Endodermal cell (in vitro differentiated cells): ENCODE measurements around the gene TMEM266. TPM values are rescaled to one million over a fixed set of nuclear protein-coding genes. Genes with fewer than 3 reads are reported as not detected.

Experiments used
- DNase-seq: peaks from one replicate; pipeline ENCODE4 v3.0.0-alpha.2; 2017
- H3K27ac ChIP-seq: 2 replicates; pipeline ENCODE4 v1.5.1; 2013; ENCODE audit warnings: mild to moderate bottlenecking, low read depth, low read length, moderate library complexity
- H3K27me3 ChIP-seq: 2 replicates; pipeline ENCODE4 v1.6.1; 2013; ENCODE audit warnings: mild to moderate bottlenecking, low read length, moderate library complexity; ENCODE audit not compliant: insufficient read depth, control insufficient read depth, poor library complexity, severe bottlenecking
- H3K36me3 ChIP-seq: 2 replicates; pipeline ENCODE4 v1.7.0; 2013; ENCODE audit warnings: mild to moderate bottlenecking, low read length, moderate library complexity; ENCODE audit not compliant: control insufficient read depth, insufficient read depth
- H3K4me1 ChIP-seq: one replicate; pipeline ENCODE4 v1.7.0; 2013; ENCODE audit warnings: low read length; ENCODE audit not compliant: control insufficient read depth, insufficient read depth
- H3K4me3 ChIP-seq: 2 replicates; pipeline ENCODE4 v1.5.1; 2013; ENCODE audit warnings: mild to moderate bottlenecking, low read length, moderate library complexity
- H3K9ac ChIP-seq: 2 replicates; pipeline ENCODE4 v1.6.1; 2013; ENCODE audit warnings: mild to moderate bottlenecking, low read length, moderate library complexity; ENCODE audit not compliant: poor library complexity, severe bottlenecking; ENCODE audit errors: extremely low read depth
- H3K9me3 ChIP-seq: 2 replicates; pipeline ENCODE4 v1.6.1; 2013; ENCODE audit warnings: mild to moderate bottlenecking, low read length, moderate library complexity; ENCODE audit not compliant: control insufficient read depth
- H3K27ac Mint-ChIP-seq: 2 replicates; pipeline ENCODE4 v1.8.0; 2020; ENCODE audit warnings: mixed read lengths
- H3K27me3 Mint-ChIP-seq: 2 replicates; pipeline ENCODE4 v1.8.0; 2021; ENCODE audit warnings: mild to moderate bottlenecking, mixed read lengths; ENCODE audit not compliant: insufficient read depth
- H3K36me3 Mint-ChIP-seq: 2 replicates; pipeline ENCODE4 v1.8.0; 2020; ENCODE audit warnings: low read depth, mixed read lengths
- H3K4me1 Mint-ChIP-seq: 2 replicates; pipeline ENCODE4 v1.8.0; 2020; ENCODE audit warnings: mixed read lengths
- H3K4me3 Mint-ChIP-seq: 2 replicates; pipeline ENCODE4 v1.8.0; 2020; ENCODE audit warnings: mild to moderate bottlenecking, moderate library complexity, mixed read lengths
- H3K9me3 Mint-ChIP-seq: 2 replicates; pipeline ENCODE4 v1.8.0; 2020; ENCODE audit warnings: mild to moderate bottlenecking, mixed read lengths
- WGBS, 2 experiments: methylation state at CpG; one replicate each; pipeline versions ENCODE4 v1.1.5 to v1.1.7; 2013; ENCODE audit warnings: missing lambda C conversion rate in 2 of 2, mixed read lengths in 1 of 2; ENCODE audit not compliant: insufficient coverage in 1 of 2, insufficient read length in 1 of 2; 5-methylcytosine and 5-hydroxymethylcytosine counted together
- total RNA-seq, 2 donors: library from RNA; stranded (reverse); fragmentation: NEBNext Ultra II Directional in 1 of 2; extraction: Animal tissue kit (Norgen Biotek cat#: 25700) in 1 of 2; gene quantifications; 2 replicates in 1 of 2; 3 replicates in 1 of 2; pipeline ENCODE4 v1.2.1, GENCODE V29; 2021
- TF ChIP-seq, protein P1 (sequence below): fragments of 200-600 bp; sonication (generic); conservative IDR thresholded peaks from 2 replicates; pipeline ENCODE4 v1.5.0; 2021; ENCODE audit warnings: antibody characterized with exemption, mild to moderate bottlenecking

Gene TMEM266
- total RNA-seq, 2 donors from 2014 or later = 1.8 to 2.0 TPM

DNA sequence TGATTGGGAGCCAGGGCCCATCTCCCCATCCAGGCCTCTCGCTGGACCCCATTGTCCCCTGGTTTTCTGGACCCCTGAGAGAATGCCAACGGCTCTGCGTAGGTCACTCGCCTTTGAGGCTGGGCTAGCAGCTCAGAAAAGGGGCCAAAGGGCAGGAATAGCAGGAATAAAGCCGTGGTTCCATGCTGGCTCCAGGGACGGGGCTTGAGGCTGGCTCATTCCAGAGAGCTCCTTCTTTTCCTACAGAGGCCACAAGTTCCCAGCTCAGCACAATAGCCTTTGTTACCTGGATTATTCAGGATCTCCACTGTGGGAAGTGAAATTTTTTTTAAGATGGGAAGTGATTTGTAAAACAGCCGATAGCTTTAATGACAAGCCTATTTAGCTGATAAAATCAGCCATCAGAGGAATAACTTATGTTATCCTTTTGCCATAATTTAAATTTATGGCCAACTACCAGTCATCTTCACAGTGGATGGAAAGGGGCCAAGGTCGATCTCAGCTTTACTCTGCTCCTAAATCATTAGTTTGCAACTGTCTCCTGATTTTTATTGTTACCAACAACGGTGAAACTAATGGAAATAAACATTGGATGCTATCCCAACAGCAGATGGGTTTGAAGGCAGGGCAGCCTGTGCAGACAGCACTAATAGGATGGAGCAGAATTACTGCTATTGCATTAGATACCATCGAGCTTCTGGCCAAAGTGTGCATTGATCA lies 124.3 kb downstream of the TMEM266 start:
- DNase-seq = no peak
- Mint-ChIP-seq H3K4me1 (peaks cover 6% of the 10 kb centered on the region), H3K36me3 (no peaks in the 10 kb centered on the region), H3K9me3 (no peaks in the 10 kb centered on the region), H3K27ac (no peak overlapping the region), H3K4me3 (no peak overlapping the region), H3K27me3 (peaks cover 14% of the 10 kb centered on the region)
- H3K4me1 ChIP-seq = peaks cover 4% of the 10 kb centered on the region
- H3K27me3 ChIP-seq = peaks cover 7% of the 10 kb centered on the region
- TF ChIP-seq, protein P1, sequence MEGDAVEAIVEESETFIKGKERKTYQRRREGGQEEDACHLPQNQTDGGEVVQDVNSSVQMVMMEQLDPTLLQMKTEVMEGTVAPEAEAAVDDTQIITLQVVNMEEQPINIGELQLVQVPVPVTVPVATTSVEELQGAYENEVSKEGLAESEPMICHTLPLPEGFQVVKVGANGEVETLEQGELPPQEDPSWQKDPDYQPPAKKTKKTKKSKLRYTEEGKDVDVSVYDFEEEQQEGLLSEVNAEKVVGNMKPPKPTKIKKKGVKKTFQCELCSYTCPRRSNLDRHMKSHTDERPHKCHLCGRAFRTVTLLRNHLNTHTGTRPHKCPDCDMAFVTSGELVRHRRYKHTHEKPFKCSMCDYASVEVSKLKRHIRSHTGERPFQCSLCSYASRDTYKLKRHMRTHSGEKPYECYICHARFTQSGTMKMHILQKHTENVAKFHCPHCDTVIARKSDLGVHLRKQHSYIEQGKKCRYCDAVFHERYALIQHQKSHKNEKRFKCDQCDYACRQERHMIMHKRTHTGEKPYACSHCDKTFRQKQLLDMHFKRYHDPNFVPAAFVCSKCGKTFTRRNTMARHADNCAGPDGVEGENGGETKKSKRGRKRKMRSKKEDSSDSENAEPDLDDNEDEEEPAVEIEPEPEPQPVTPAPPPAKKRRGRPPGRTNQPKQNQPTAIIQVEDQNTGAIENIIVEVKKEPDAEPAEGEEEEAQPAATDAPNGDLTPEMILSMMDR = no peak
- H3K27ac ChIP-seq = no peak overlapping the region
- WGBS, 2 experiments = 88 to 90% methylated on average over 6 to 10 of the region's 10 CpGs
- H3K36me3 ChIP-seq = no peaks in the 10 kb centered on the region
- no peaks in the 10 kb centered on the region for H3K9me3 ChIP-seq
- no peak overlapping the region for H3K4me3 ChIP-seq
- H3K9ac ChIP-seq = no peak overlapping the region

DNA sequence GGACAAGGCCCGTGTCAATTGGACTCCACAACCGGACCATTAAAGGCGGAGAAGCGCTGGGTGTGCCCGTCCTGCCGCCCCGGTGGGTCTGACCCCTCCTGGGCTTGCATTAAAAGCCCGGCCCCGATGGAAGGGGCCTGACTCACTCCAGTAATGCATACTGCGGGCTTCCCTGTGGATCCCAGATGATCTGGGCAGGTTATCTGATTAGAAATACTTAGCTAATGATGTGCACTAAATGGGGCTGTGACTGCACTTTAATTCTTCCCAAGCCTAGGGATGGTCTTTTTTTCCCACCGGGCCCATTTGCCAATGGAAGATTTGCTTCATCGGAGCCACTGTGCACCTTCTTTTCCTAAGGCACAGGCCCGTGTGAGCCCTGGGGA lies 124.9 kb downstream of the TMEM266 start:
- Mint-ChIP-seq H3K36me3 (no peaks in the 10 kb centered on the region), H3K27ac (no peak overlapping the region), H3K9me3 (no peaks in the 10 kb centered on the region), H3K4me1 (peaks cover 6% of the 10 kb centered on the region), H3K4me3 (no peak overlapping the region), H3K27me3 (peaks cover 20% of the 10 kb centered on the region)
- no peaks in the 10 kb centered on the region for H3K9me3 ChIP-seq
- H3K9ac ChIP-seq = no peak overlapping the region
- TF ChIP-seq, protein P1 = no peak
- peaks cover 13% of the 10 kb centered on the region for H3K27me3 ChIP-seq
- peaks cover 4% of the 10 kb centered on the region for H3K4me1 ChIP-seq
- DNase-seq = no peak
- H3K27ac ChIP-seq = no peak overlapping the region
- H3K36me3 ChIP-seq = no peaks in the 10 kb centered on the region
- no peak overlapping the region for H3K4me3 ChIP-seq
- 77 to 86% methylated on average over 5 to 13 of the region's 13 CpGs for WGBS, 2 experiments

DNA sequence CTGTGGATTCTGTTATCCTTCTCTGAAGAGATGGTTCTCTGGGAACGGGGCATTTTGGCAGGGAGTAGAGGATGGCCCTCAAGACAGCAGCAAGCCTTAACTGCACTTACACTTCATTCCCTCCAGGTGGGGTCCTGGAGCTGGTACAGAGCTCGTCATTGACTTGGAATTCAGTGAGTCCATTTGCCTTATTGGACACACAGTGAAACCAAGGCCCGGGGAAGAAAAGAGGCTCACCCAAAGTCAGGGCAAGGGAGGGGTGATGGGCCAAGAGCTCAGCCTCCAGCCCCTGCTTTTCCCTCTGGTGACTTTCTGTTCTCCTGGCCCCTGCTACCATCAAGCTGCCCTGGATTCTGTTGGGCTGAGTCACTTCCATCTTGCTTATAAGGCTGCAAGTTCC lies 125.9 kb downstream of the TMEM266 start:
- Mint-ChIP-seq H3K27ac (no peak overlapping the region), H3K4me1 (peaks cover 6% of the 10 kb centered on the region), H3K4me3 (no peak overlapping the region), H3K9me3 (no peaks in the 10 kb centered on the region), H3K36me3 (no peaks in the 10 kb centered on the region), H3K27me3 (peaks cover 30% of the 10 kb centered on the region)
- no peak overlapping the region for H3K27ac ChIP-seq
- peak; percentile 86 for DNase-seq
- no peaks in the 10 kb centered on the region for H3K9me3 ChIP-seq
- TF ChIP-seq, protein P1 = peak; percentile 81
- WGBS, 2 experiments = 55 to 56% methylated on average over 2 to 3 of the region's 3 CpGs
- no peak overlapping the region for H3K9ac ChIP-seq
- H3K4me3 ChIP-seq = no peak overlapping the region
- H3K27me3 ChIP-seq = peaks cover 23% of the 10 kb centered on the region
- H3K4me1 ChIP-seq = peaks cover 4% of the 10 kb centered on the region
- H3K36me3 ChIP-seq = no peaks in the 10 kb centered on the region
